A673 (cell line): Measurements from ENCODE around the gene PLAAT4.

Experiments used
- CTCF ChIP-seq: fragments of 300-800, 200-600 bp; sonication (generic); conservative IDR thresholded peaks from 2 replicates; pipeline ENCODE4 v1.5.1; 2017; ENCODE audit warnings: low read depth, mild to moderate bottlenecking, antibody characterized with exemption, low read length, moderate library complexity, mixed read lengths
- EZH2 ChIP-seq: fragments of 200-600 bp; sonication (generic); IDR thresholded peaks from 2 replicates; pipeline ENCODE4 v1.6.1; 2017; ENCODE audit warnings: borderline replicate concordance, low read depth, mild to moderate bottlenecking, mixed read lengths, antibody characterized with exemption, low read length; ENCODE audit not compliant: poor library complexity, severe bottlenecking

GRCh38 chr11:63551889-63552266 lies 15.3 kb downstream of the PLAAT4 start:
- TF ChIP-seq CTCF (no peak), EZH2 (no peak)
